ENCODE results near the gene DNALI1.

DNALI1 gene

GRCh38 chr1:37599940-37600339 lies 43.2 kb downstream of the DNALI1 start:
- TF ChIP-seq CTCF (IDR thresholded peaks at IDR 0.05; ENCODE audit: low read depth, low read length) = no peak
- no peak overlapping the region for H3K4me3 ChIP-seq (ENCODE audit: low read depth, low read length)

- no peak overlapping the region for H3K4me3 ChIP-seq (ENCODE audit: low read depth, low read length)
- TF ChIP-seq CTCF (IDR thresholded peaks at IDR 0.05; ENCODE audit: low read depth, low read length) = no peak
Observed at GRCh38 chr1:37601441-37601840, 44.7 kb downstream of the DNALI1 start.

DNA sequence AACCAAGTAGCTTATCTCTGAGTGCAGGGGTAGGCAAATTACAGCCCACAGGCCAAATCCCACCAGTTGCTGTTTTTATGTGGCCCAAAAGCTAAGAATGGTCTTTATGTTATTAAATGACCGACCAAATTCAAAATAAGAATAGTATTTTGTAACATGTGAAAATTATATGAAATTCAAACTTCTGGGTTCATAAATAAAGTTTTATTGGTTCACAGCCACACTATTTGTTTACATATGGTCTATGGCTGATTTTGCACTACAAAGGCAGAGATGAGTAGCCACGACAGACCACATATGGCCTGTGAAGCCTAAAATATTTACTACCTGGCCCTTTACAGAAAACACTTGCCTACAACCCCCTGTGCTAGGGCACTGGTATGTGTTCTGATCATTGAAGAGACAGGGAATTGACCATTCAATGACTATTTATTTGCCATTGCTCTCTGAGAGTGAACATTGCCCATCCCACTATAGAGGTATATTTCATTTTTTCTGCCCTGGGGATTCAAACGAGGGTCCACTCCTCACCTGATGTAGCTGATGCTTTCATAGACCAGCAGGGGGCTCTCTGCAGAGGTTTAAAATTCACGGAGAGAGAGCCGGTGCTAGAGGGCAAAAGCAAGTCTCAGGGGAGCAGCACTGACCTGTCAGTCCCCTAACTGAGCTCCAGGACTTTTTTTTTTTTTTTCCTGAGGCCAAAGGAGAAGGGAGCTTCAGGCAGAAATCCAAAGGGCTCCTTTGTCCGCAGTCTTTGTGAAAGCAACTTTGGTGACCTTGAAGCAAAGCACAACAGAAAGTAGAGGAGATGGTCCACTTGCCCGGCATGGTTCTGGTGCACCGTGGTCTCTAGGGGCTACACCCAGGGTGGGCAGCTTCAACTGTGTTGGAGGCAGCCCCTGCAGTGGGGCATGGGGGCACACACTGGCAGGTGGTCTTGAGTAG lies 46.3 kb downstream of the DNALI1 start:
- peak; percentile 80 for TF ChIP-seq CTCF (IDR thresholded peaks at IDR 0.05; ENCODE audit: low read depth, low read length)
- no peak overlapping the region for H3K4me3 ChIP-seq (ENCODE audit: low read depth, low read length)

GRCh38 chr1:37605061-37605650 lies 48.4 kb downstream of the DNALI1 start:
- no peak overlapping the region for H3K4me3 ChIP-seq (ENCODE audit: low read depth, low read length)
- no peak for TF ChIP-seq CTCF (IDR thresholded peaks at IDR 0.05; ENCODE audit: low read depth, low read length)

- TF ChIP-seq CTCF (IDR thresholded peaks at IDR 0.05; ENCODE audit: low read depth, low read length) = no peak
Observed at GRCh38 chr1:37605806-37606474, 49.2 kb downstream of the DNALI1 start.

DNA sequence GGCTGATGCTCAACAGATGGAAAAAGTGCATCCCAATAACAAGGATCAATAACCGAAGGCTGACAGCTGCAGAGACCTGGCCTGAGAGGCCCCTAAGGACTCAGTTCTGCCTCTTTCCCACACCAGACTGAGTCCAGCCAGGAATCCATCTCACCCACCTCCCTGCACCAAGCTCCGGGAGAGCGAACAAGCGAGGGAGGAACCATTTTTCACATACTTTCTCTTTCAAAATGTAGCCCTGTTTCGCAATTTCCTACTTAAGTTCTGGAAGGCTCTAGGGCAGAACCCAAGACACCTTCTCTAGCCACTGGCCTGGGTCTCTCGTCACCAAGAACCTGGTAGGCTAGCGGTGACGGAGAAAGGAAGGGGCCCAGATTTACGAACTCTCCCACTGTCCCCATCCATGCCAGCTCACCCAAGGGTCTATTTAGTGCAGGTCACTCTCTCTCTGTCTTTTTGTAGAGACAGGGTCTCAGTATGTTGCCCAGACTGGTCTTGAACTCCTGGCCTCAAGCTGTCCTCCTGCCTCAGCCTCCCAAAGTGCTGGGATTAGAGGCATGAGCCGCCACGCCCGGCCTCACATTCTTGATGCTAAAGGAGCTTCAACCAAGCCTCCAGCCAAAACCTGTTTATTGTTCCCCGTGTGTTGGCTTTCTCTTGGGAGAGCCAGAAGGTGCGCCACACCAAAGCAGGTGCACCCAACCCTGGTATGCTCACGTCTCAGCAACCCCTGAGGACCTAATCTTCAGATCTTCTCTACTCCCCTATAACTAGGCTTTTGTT lies 49.9 kb downstream of the DNALI1 start:
- no peak for TF ChIP-seq CTCF (IDR thresholded peaks at IDR 0.05; ENCODE audit: low read depth, low read length)
- 0 out of 2 replicates have a peak overlapping the region, but pooled peaks have one; percentile 5 for H3K4me3 ChIP-seq (ENCODE audit: low read depth, low read length)

More at GRCh38 chr1:37605806-37606474, 49.2 kb downstream of the DNALI1 start:
- H3K4me3 ChIP-seq (ENCODE audit: low read depth, low read length) = no peak overlapping the region
